Left ventricle myocardium inferior (tissue), 1 donor: ENCODE measurements around the gene ZNF44. TPM values are rescaled to one million over a fixed set of nuclear protein-coding genes. Genes with fewer than 3 reads are reported as not detected.

Source experiments
- DNase-seq: peaks from one replicate; pipeline ENCODE4 v3.0.0-alpha.2; 2020
- H3K27ac ChIP-seq: fragments of 200-600 bp; replicated peaks from 2 replicates; pipeline ENCODE4 v1.8.0; 2021
- H3K27me3 ChIP-seq: fragments of 200-600 bp; 2 replicates; pipeline ENCODE4 v1.8.0; 2021; ENCODE audit warnings: low read depth
- H3K36me3 ChIP-seq: fragments of 200-600 bp; 2 replicates; pipeline ENCODE4 v1.8.0; 2021
- H3K4me1 ChIP-seq: fragments of 200-600 bp; 2 replicates; pipeline ENCODE4 v1.8.0; 2021
- H3K4me3 ChIP-seq: fragments of 200-600 bp; 2 replicates; pipeline ENCODE4 v1.8.0; 2021; ENCODE audit warnings: mild to moderate bottlenecking, moderate library complexity
- H3K9me3 ChIP-seq: fragments of 200-600 bp; replicated peaks from 2 replicates; pipeline ENCODE4 v1.8.0; 2021
- intact Hi-C: fragments of 100-400 bp; cut with micrococcal nuclease; formaldehyde crosslinking; loops from one replicate; pipeline ENCODE4 v1.11.0; 2022
- long read RNA-seq: library from polyadenylated mRNA; unstranded; transcript quantifications from one replicate; pipeline ENCODE4 v2.0.0, GENCODE V29; 2021
- total RNA-seq: library from RNA; stranded (reverse); fragmentation: NEBNext Ultra II Directional; extraction: Animal tissue kit (Norgen Biotek cat#: 25700); gene quantifications from one replicate; pipeline ENCODE4 v1.2.1, GENCODE V29; 2021
- TF ChIP-seq, protein P1 (sequence below): fragments of 200-600 bp; IDR thresholded peaks from 2 replicates; pipeline ENCODE4 v1.8.0; 2021; ENCODE audit warnings: antibody characterized with exemption, mild to moderate bottlenecking, borderline replicate concordance
- donor health status: DM: no; HTN: yes; CAD: no; lungs with severe emphysema.

ZNF44 gene
- total RNA-seq, result 7.8 TPM
- long read RNA-seq, partial matches to known transcripts, result 0 of 15 reads
- long read RNA-seq, other reads (novel, unspliced or antisense), result 10 of 15 reads

DNA sequence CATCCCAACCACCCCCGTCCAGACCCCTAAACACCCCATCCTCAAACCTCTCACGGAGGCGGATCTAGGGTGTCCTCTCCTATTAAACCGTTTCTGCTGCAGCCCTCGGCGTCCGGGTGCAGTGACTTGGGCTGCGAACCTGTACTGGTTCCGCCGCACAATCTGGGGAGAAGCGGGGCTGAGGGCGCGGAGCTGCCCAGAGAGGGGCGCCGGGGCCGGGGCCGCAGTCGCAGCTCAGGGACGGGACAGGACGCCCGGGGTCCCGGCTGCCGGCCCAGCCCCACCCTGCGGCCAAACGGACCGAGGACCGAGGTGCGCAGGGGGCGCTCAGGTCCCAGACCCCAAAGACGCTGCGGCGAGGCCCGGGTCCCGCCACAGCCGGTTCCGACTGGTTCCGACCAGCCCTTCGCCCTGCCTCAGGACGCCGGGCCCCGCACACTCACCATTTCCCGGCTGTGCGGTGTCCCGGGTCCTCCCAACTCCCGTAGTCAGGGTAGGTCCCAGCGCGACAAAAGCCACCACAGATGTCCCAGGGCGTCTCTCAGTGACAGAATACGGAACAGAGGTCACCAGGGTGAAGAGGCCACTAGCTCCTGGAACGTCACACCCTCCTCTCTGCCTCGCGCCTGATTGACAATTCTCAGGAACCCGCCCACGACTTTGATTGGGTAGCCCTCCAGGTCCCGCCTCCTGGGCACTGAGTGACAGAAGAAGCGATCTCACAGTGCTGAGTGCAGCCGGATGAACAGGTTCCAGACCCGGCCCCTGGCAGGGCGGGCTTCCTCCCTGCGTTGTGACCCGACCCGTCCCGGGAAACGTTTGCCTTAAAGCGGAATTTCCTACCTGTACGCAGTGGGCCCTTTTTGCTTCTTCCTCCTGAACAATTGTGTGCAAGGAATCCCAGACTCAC lies at the start of gene ZNF44:
ZNF44 (minus strand) TSS at position 635 of the 910 bp plus-strand sequence; CDS start at position 446, 189 bp downstream.
- Histone ChIP-seq H3K4me1 (peaks cover 53% of the 10 kb centered on the region), H3K4me3 (peak within 1 kb of the TSS; percentile 87), H3K27me3 (no peaks in the 10 kb centered on the region), H3K27ac (peak within 1 kb of the TSS; percentile 99), H3K9me3 (no peaks in the 10 kb centered on the region), H3K36me3 (no peaks in the 10 kb centered on the region)
- peak; percentile 99 for DNase-seq
- intact Hi-C loops, result no loop called here
- TF ChIP-seq, protein P1, sequence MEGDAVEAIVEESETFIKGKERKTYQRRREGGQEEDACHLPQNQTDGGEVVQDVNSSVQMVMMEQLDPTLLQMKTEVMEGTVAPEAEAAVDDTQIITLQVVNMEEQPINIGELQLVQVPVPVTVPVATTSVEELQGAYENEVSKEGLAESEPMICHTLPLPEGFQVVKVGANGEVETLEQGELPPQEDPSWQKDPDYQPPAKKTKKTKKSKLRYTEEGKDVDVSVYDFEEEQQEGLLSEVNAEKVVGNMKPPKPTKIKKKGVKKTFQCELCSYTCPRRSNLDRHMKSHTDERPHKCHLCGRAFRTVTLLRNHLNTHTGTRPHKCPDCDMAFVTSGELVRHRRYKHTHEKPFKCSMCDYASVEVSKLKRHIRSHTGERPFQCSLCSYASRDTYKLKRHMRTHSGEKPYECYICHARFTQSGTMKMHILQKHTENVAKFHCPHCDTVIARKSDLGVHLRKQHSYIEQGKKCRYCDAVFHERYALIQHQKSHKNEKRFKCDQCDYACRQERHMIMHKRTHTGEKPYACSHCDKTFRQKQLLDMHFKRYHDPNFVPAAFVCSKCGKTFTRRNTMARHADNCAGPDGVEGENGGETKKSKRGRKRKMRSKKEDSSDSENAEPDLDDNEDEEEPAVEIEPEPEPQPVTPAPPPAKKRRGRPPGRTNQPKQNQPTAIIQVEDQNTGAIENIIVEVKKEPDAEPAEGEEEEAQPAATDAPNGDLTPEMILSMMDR, result no peak

DNA sequence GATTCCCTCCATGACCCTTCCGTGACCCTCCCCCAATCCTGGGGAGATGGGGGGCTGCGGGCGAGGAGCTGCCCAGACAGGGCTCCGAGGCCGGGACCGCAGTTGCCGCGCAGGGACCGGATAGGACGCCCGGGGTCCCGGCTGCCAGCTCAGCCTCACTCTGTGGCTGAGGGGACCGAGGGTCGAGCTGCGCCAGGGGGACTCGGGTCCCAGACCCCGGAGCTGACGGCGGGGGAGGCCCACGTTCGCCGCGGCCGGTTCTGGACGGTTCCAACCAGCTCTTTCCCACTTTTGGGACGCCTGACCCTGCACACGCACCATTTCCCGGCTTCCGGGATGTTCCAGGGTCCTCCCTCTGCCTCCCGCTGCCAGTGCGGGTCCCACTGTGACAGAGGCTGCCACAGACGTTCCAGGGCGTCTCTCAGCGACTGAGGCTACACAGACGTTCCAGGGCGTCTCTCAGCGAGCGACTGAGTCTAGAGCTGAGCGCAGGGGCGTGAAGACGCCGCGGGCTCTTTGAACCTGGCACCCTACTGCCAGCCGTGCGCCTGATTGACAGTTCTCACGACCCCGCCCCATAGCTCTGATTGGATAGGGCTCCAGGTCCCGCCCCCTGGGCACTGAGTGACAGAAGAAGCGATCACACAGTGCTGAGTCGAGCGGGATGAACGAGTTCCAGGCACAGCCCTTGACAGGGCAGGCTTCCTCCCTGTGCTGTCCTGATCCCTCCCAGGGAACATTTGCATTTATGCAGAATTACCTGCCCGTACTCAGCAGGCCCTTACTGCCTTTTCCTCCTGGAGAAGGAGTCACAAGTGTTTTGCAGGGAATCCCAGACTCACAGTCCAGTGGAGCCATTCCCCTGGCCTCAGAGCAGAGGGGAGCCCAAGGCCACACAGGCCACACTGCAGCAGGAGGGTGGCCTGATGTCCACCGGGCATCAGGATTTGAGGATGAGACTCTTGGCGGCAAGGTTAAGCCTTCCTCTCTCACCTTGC lies 38.8 kb upstream of the ZNF44 start, which contains the start of gene ZNF563:
ZNF563 (minus strand) TSS at position 472 of the 998 bp plus-strand sequence; CDS start at position 321, 151 bp downstream.
- H3K27ac ChIP-seq, result peak within 1 kb of the TSS; percentile 95
- no peaks in the 10 kb centered on the region for H3K9me3 ChIP-seq
- TF ChIP-seq, protein P1, result no peak
- peak; percentile 98 for DNase-seq
- no peaks in the 10 kb centered on the region for H3K36me3 ChIP-seq
- intact Hi-C loops, result no loop called here
- H3K27me3 ChIP-seq, result no peaks in the 10 kb centered on the region
- peak within 1 kb of the TSS; percentile 90 for H3K4me3 ChIP-seq
- H3K4me1 ChIP-seq, result peaks cover 46% of the 10 kb centered on the region

DNA sequence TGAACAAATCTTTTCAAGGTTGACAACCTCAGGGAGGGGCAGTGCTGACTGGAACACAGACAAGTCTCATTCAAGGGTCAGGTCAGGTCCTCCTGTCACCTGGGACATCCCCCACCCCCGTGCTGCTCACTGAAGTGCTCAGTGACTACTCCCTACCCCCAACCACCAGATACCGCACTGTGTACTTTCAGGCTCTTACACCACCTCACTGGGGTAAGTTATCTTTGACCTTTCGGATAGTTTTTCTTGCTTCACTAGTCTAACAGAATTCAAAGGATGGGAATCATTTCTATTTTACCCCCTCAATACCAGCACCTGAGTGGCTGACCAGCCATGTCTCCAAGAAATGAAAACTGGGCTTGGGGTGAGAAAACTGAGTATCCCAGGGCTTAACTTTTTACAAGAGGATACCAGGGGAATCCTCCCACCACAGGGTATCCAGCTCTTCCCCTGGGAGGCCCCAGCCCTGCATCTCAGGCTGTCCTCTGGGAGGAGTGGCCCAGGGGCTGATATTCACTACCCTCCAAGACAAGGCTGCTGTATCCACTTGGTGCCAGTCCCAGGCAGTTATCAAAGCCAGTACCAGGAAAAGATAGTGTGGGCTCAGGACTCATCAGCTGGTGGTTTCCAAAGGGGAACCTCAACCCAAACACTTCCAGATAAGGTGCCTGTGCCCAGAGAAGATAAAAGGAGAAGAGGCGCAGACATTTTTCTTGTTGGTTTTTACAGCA lies 36.7 kb upstream of the ZNF44 start:
- Histone ChIP-seq H3K27me3 (no peaks in the 10 kb centered on the region), H3K4me1 (peaks cover 46% of the 10 kb centered on the region), H3K9me3 (no peaks in the 10 kb centered on the region), H3K4me3 (peak overlapping the region; percentile 90), H3K27ac (peak overlapping the region; percentile 95), H3K36me3 (no peaks in the 10 kb centered on the region)
- DNase-seq, result no peak
- intact Hi-C loops, result no loop called here
- TF ChIP-seq, protein P1, result no peak

DNA sequence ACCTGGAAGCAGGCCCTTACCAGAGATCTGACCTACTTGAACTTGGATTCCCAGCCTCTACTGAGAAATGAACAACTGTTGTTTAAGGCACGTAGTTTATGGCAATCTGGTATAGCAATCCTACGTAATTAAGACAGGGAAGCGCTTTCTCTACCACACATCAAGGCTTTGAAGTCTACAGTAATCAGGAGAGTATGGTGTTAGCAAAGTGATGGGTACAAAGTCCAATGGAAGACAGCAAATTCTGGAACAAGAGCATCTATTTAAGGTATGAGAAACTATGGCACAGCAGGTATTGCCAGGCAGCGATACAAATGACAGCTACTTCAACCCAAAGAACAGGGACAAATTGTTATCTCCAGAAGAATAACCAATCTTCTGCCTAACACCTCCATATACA lies 35.7 kb upstream of the ZNF44 start:
- Histone ChIP-seq H3K36me3 (no peaks in the 10 kb centered on the region), H3K27ac (peak overlapping the region; percentile 95), H3K27me3 (no peaks in the 10 kb centered on the region), H3K4me1 (peaks cover 46% of the 10 kb centered on the region), H3K9me3 (no peaks in the 10 kb centered on the region), H3K4me3 (no peak overlapping the region)
- DNase-seq, result no peak
- TF ChIP-seq, protein P1, result no peak
- intact Hi-C loops, result no loop called here
